HUES6 (cell line): ENCODE results near the gene PDCD11.
"Not testable (repeated sequence)": the region's sequence is repeated elsewhere in the genome, so short reads cannot be mapped to it uniquely, and the experiment has no call there.

Source experiments
- H3K27ac ChIP-seq: 2 replicates; pipeline ENCODE4 v1.7.0; 2013; ENCODE audit warnings: low read depth, mild to moderate bottlenecking, low read length, inconsistent platforms
- H3K27me3 ChIP-seq: 2 replicates; pipeline ENCODE4 v1.6.1; 2013; ENCODE audit warnings: low read length; ENCODE audit not compliant: control insufficient read depth, insufficient read depth
- H3K36me3 ChIP-seq: 2 replicates; pipeline ENCODE4 v1.6.1; 2013; ENCODE audit warnings: low read length; ENCODE audit not compliant: control insufficient read depth, insufficient read depth
- H3K4me1 ChIP-seq: 2 replicates; pipeline ENCODE4 v1.6.1; 2013; ENCODE audit warnings: low read length; ENCODE audit not compliant: control insufficient read depth, insufficient read depth
- H3K4me3 ChIP-seq: 2 replicates; pipeline ENCODE4 v1.5.1; 2013; ENCODE audit warnings: low read depth, low read length
- H3K9ac ChIP-seq: one replicate; pipeline ENCODE4 v1.6.1; 2013; ENCODE audit warnings: mild to moderate bottlenecking, low read length
- H3K9me3 ChIP-seq: 2 replicates; pipeline ENCODE4 v1.6.1; 2013; ENCODE audit warnings: low read depth, low read length; ENCODE audit not compliant: control insufficient read depth, insufficient read depth

The PDCD11 gene

GRCh38 chr10:103417148-103417469 lies 20.7 kb downstream of the PDCD11 start:
- H3K9ac ChIP-seq, H3K4me3 ChIP-seq, H3K27ac ChIP-seq, H3K9me3 ChIP-seq, H3K27me3 ChIP-seq, H3K4me1 ChIP-seq: not testable (repeated sequence)
- peaks cover 95% of the 10 kb centered on the region for H3K36me3 ChIP-seq

DNA sequence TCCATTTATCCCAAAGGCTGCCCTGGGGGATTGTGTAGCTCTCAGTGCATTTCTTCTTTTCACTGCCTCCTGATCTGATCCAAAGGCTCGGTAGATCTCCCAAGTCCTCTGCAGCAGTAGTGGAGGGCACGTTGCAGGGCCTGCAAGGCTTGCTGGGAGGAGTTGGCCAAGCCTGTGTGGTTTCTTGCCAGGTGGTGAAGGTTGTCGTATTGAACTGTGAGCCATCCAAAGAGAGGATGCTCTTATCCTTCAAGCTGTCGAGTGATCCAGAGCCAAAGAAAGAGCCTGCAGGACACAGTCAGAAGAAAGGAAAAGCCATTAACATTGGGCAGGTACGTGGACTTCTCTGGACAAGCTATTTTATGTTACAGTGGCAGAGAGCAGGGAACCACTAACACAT lies 21.2 kb downstream of the PDCD11 start:
- Histone ChIP-seq H3K9me3 (no peaks in the 10 kb centered on the region), H3K27me3 (no peaks in the 10 kb centered on the region), H3K27ac (no peak overlapping the region)

DNA sequence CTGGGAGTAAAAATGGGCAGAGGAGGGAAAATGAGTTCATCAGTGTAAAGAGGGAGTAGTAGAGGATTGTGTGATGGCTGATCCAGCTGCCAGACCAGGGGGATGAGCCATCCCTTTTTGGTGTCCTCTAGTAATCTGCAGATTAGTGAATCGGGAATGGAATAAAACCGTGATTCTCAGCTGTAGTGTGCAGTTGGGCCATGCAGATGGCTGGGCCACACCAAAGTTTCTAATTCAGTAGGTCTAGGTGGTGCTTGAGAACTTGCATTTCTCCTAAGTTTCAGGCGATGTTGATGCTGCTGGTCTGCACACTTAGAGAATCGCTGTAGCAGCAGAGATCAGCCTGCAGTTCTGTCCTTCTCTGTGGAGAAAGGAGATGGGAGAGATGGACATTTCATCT lies 22.7 kb downstream of the PDCD11 start:
- no peaks in the 10 kb centered on the region for H3K4me1 ChIP-seq
- H3K36me3 ChIP-seq: peaks cover 95% of the 10 kb centered on the region
- H3K4me3 ChIP-seq: no peak overlapping the region
- no peaks in the 10 kb centered on the region for H3K9me3 ChIP-seq
- no peak overlapping the region for H3K9ac ChIP-seq
- H3K27ac ChIP-seq: no peak overlapping the region
- no peaks in the 10 kb centered on the region for H3K27me3 ChIP-seq

More for the DNA sequence above, 21.2 kb downstream of the PDCD11 start:
- Histone ChIP-seq H3K9ac (no peak overlapping the region), H3K36me3 (peaks cover 95% of the 10 kb centered on the region), H3K4me3 (no peak overlapping the region), H3K4me1 (no peaks in the 10 kb centered on the region)

GRCh38 chr10:103423748-103424147 lies 27.3 kb downstream of the PDCD11 start:
- Histone ChIP-seq H3K27me3 (no peaks in the 10 kb centered on the region), H3K27ac (no peak overlapping the region), H3K9ac (no peak overlapping the region), H3K9me3 (no peaks in the 10 kb centered on the region), H3K4me1 (no peaks in the 10 kb centered on the region), H3K36me3 (peaks cover 93% of the 10 kb centered on the region), H3K4me3 (no peak overlapping the region)

GRCh38 chr10:103427866-103428265 lies 31.4 kb downstream of the PDCD11 start:
- no peak overlapping the region for H3K9ac ChIP-seq
- no peaks in the 10 kb centered on the region for H3K9me3 ChIP-seq
- no peak overlapping the region for H3K27ac ChIP-seq
- H3K4me3 ChIP-seq: no peak overlapping the region
- H3K27me3 ChIP-seq: no peaks in the 10 kb centered on the region
- no peaks in the 10 kb centered on the region for H3K4me1 ChIP-seq
- peaks cover 94% of the 10 kb centered on the region for H3K36me3 ChIP-seq

DNA sequence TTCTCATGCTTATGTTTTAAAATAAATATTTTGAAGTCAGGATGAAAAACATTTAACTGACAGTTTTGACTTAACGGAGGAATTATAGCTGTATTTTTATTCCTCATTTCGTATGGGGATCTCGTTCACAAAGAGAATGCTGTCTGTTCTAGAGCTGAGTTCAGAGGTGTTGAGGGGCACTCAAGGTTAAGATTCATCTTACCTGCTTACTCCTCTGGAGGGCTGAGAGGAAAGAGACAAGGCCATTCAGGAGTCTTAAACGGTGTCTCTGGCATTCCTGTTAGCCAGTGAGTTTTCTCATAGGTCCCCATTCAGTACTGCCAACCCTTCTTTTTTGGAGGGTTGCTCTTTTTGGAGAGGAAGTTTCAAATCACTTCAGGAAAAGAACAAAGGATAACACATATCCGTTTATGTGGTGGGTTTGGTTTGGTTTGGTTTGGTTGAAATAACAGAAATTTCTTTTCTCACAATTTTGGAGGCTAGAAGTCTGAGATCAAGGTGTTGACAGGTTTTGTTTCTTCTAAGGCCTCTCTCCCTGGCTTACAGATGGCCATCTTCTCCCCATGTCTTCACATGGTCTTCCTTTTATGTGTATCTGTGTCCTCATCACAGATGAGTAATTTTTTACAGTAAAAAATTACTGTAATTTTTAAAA lies 32.7 kb downstream of the PDCD11 start:
- peaks cover 93% of the 10 kb centered on the region for H3K36me3 ChIP-seq
- H3K9ac ChIP-seq: no peak overlapping the region
- H3K9me3 ChIP-seq: no peaks in the 10 kb centered on the region
- H3K27me3 ChIP-seq: no peaks in the 10 kb centered on the region
- no peak overlapping the region for H3K4me3 ChIP-seq
- H3K27ac ChIP-seq: no peak overlapping the region
- H3K4me1 ChIP-seq: no peaks in the 10 kb centered on the region

GRCh38 chr10:103429647-103430046 lies 33.2 kb downstream of the PDCD11 start:
- no peak overlapping the region for H3K27ac ChIP-seq
- H3K4me1 ChIP-seq: no peaks in the 10 kb centered on the region
- no peaks in the 10 kb centered on the region for H3K27me3 ChIP-seq
- H3K9ac ChIP-seq: no peak overlapping the region
- H3K9me3 ChIP-seq: no peaks in the 10 kb centered on the region
- peaks cover 93% of the 10 kb centered on the region for H3K36me3 ChIP-seq
- H3K4me3 ChIP-seq: no peak overlapping the region

DNA sequence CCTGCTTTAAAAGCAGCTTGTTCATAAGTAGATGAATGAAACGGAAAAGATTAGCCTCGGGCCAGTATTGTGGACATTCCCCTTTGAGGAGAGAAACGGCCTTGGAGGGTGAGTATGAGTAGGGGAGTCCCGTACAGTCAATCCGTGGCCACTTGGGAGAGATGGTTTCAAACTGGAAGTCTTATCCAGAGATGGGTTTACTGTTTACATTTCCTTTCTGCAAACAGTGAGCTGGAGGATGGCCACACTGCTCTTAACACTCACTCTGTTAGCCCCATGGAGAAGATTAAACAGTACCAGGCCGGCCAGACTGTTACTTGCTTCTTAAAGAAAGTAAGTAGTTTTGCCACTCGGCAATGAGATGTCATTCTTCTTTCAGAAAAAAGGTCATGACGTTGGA lies 35.5 kb downstream of the PDCD11 start:
- H3K27me3 ChIP-seq: no peaks in the 10 kb centered on the region

DNA sequence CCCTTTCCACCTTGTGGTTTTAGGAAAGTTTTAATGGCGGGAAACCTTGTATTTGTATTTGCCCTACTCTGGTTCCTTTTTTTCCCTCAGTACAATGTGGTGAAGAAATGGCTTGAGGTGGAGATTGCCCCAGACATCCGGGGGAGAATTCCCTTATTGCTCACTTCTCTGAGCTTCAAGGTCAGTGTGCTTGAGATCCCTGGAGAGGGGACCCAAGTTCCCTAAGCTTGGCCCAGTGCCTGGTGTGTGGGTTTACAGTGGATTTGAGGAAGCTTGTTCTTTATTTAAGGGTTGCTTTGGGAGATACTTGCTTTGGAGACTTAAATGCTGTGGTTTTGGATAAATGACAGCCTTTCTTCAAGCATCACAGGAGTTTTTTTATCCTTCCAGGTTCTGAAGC lies 37.4 kb downstream of the PDCD11 start:
- H3K4me3 ChIP-seq: no peak overlapping the region
- H3K36me3 ChIP-seq: peaks cover 90% of the 10 kb centered on the region
- no peak overlapping the region for H3K27ac ChIP-seq
- no peaks in the 10 kb centered on the region for H3K27me3 ChIP-seq
- no peaks in the 10 kb centered on the region for H3K4me1 ChIP-seq
- no peaks in the 10 kb centered on the region for H3K9me3 ChIP-seq
- no peak overlapping the region for H3K9ac ChIP-seq

More for the DNA sequence above, 35.5 kb downstream of the PDCD11 start:
- Histone ChIP-seq H3K4me3 (no peak overlapping the region), H3K9me3 (no peaks in the 10 kb centered on the region), H3K4me1 (no peaks in the 10 kb centered on the region), H3K36me3 (peaks cover 92% of the 10 kb centered on the region), H3K9ac (no peak overlapping the region), H3K27ac (no peak overlapping the region)

- Histone ChIP-seq H3K4me1 (no peaks in the 10 kb centered on the region), H3K4me3 (no peak overlapping the region), H3K9me3 (no peaks in the 10 kb centered on the region), H3K27ac (no peak overlapping the region), H3K27me3 (no peaks in the 10 kb centered on the region), H3K36me3 (peaks cover 94% of the 10 kb centered on the region), H3K9ac (no peak overlapping the region)
Observed at GRCh38 chr10:103439776-103440175, 43.4 kb downstream of the PDCD11 start.

- Histone ChIP-seq H3K4me3 (no peak overlapping the region), H3K9me3 (no peaks in the 10 kb centered on the region), H3K27ac (no peak overlapping the region), H3K9ac (no peak overlapping the region), H3K4me1 (no peaks in the 10 kb centered on the region), H3K27me3 (no peaks in the 10 kb centered on the region), H3K36me3 (peaks cover 96% of the 10 kb centered on the region)
Observed at GRCh38 chr10:103440416-103440815, 44.0 kb downstream of the PDCD11 start.

DNA sequence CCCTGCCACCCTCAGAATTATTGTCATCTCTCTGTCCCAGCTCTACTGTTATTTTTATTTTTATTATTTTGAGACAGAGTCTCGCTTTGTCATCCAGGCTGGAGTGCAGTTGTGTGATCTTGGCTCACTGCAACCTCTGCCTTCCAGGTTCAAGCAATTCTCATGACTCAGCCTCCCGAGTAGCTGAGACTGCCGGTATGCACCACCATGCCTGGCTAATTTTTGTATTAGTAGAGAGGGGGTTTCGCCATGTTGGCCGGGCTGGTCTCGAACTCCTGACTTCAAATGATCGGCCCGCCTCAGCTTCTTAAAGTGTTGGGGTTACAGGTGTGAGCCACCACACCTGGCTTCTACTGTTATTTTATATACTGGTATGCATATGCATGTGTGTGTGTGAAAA lies 44.8 kb downstream of the PDCD11 start:
- no peak overlapping the region for H3K9ac ChIP-seq
- no peaks in the 10 kb centered on the region for H3K4me1 ChIP-seq
- no peaks in the 10 kb centered on the region for H3K27me3 ChIP-seq
- no peaks in the 10 kb centered on the region for H3K9me3 ChIP-seq
- no peak overlapping the region for H3K27ac ChIP-seq
- H3K36me3 ChIP-seq: peaks cover 97% of the 10 kb centered on the region
- no peak overlapping the region for H3K4me3 ChIP-seq
